MM.1S (cell line): ENCODE measurements around the gene TRNT1.

ENCODE experiments used
- DNase-seq: peaks from one replicate; pipeline ENCODE4 v3.0.0-alpha.2; 2015
- H2AFZ ChIP-seq: fragments of 300-600 bp; sonication (generic); 2 replicates; pipeline ENCODE4 v1.6.0; 2016; ENCODE audit warnings: antibody characterized with exemption, low read length
- H3F3A ChIP-seq: fragments of 300-600 bp; sonication (generic); 2 replicates; pipeline ENCODE4 v1.6.1; 2016; ENCODE audit warnings: mild to moderate bottlenecking, antibody characterized with exemption, low read length, moderate library complexity, mixed read lengths; ENCODE audit not compliant: insufficient read depth
- H3K27ac ChIP-seq: fragments of 300-600 bp; sonication (generic); 2 replicates; pipeline ENCODE4 v1.5.1; 2016; ENCODE audit warnings: mild to moderate bottlenecking, low read length
- H3K27me3 ChIP-seq: fragments of 300-600 bp; sonication (generic); replicated peaks from 2 replicates; pipeline ENCODE4 v1.6.0; 2016; ENCODE audit warnings: low read length; ENCODE audit not compliant: insufficient read depth
- H3K36me3 ChIP-seq: fragments of 300-600 bp; sonication (generic); replicated peaks from 2 replicates; pipeline ENCODE4 v1.6.1; 2016; ENCODE audit warnings: mild to moderate bottlenecking, low read length, mixed read lengths; ENCODE audit not compliant: insufficient read depth
- H3K4me1 ChIP-seq: fragments of 300-600 bp; sonication (generic); 2 replicates; pipeline ENCODE4 v1.6.1; 2016; ENCODE audit warnings: low read length, mixed read lengths
- H3K4me2 ChIP-seq: fragments of 300-600 bp; sonication (generic); 2 replicates; pipeline ENCODE4 v1.6.0; 2016; ENCODE audit warnings: low read depth, low read length
- H3K4me3 ChIP-seq: fragments of 300-600 bp; sonication (generic); 2 replicates; pipeline ENCODE4 v1.5.1; 2016; ENCODE audit warnings: low read length, mixed read lengths
- H3K79me2 ChIP-seq: fragments of 300-600 bp; sonication (generic); 2 replicates; pipeline ENCODE4 v1.6.1; 2016; ENCODE audit warnings: mixed run types, low read length, mixed read lengths
- H3K9ac ChIP-seq: fragments of 300-600 bp; sonication (generic); 2 replicates; pipeline ENCODE4 v1.6.1; 2016; ENCODE audit warnings: low read length, mixed read lengths
- H3K9me2 ChIP-seq: fragments of 300-600 bp; sonication (generic); replicated peaks from 2 replicates; pipeline ENCODE4 v1.6.1; 2016; ENCODE audit warnings: mild to moderate bottlenecking, low read length, mixed read lengths; ENCODE audit not compliant: insufficient read depth
- H3K9me3 ChIP-seq: fragments of 300-600 bp; sonication (generic); replicated peaks from 2 replicates; pipeline ENCODE4 v1.6.1; 2016; ENCODE audit warnings: mild to moderate bottlenecking, low read length, mixed read lengths; ENCODE audit not compliant: insufficient read depth
- H4K20me1 ChIP-seq: fragments of 300-600 bp; sonication (generic); 2 replicates; pipeline ENCODE4 v1.6.1; 2016; ENCODE audit warnings: mild to moderate bottlenecking, low read length, moderate library complexity, mixed read lengths; ENCODE audit not compliant: insufficient read depth
- EZH2 ChIP-seq: fragments of 300-600 bp; sonication (generic); optimal IDR thresholded peaks from 2 replicates; pipeline ENCODE3; 2017; ENCODE audit warnings: low read depth, mild to moderate bottlenecking, antibody characterized with exemption, low read length, mixed read lengths
- EZH2phosphoT487 ChIP-seq: fragments of 300-600 bp; sonication (generic); IDR thresholded peaks from 2 replicates; pipeline ENCODE4 v1.6.1; 2018; ENCODE audit warnings: antibody characterized with exemption, low read length
- TF ChIP-seq, protein P1 (sequence below): fragments of 300-600 bp; sonication (generic); IDR thresholded peaks from 2 replicates; pipeline ENCODE4 v1.5.1; 2016; ENCODE audit warnings: antibody characterized with exemption, low read length, mixed read lengths

TRNT1 gene

DNA sequence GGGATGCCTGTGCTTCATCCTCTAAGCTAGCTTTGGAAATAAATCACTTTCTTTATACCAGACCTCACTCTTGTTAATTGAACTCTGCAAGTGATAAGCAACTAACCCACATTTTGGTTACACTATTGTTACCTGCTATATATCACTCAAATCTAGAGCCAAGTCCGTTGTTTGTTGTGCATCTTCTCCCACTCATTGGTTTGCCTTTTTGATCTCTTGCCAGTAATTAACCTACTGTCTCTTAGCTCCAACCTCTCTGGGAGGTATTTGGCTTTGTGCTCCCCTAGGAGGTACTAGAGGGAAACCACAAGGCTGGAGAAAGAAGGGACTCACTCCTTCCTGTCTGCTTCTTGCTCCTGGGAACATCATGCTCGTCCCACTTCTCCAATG lies 65.5 kb downstream of the TRNT1 start:
- Histone ChIP-seq H3K9me2 (no peaks in the 10 kb centered on the region), H3K9ac (no peak overlapping the region), H4K20me1 (no peaks in the 10 kb centered on the region), H3K27me3 (no peaks in the 10 kb centered on the region), H2AFZ (no peak overlapping the region), H3K9me3 (no peaks in the 10 kb centered on the region), H3K36me3 (no peaks in the 10 kb centered on the region), H3K79me2 (no peaks in the 10 kb centered on the region), H3K27ac (no peak overlapping the region), H3K4me2 (no peak overlapping the region), H3K4me1 (no peaks in the 10 kb centered on the region), H3K4me3 (no peak overlapping the region), H3F3A (no peaks in the 10 kb centered on the region)
- no peak for TF ChIP-seq EZH2
- TF ChIP-seq, protein P1, sequence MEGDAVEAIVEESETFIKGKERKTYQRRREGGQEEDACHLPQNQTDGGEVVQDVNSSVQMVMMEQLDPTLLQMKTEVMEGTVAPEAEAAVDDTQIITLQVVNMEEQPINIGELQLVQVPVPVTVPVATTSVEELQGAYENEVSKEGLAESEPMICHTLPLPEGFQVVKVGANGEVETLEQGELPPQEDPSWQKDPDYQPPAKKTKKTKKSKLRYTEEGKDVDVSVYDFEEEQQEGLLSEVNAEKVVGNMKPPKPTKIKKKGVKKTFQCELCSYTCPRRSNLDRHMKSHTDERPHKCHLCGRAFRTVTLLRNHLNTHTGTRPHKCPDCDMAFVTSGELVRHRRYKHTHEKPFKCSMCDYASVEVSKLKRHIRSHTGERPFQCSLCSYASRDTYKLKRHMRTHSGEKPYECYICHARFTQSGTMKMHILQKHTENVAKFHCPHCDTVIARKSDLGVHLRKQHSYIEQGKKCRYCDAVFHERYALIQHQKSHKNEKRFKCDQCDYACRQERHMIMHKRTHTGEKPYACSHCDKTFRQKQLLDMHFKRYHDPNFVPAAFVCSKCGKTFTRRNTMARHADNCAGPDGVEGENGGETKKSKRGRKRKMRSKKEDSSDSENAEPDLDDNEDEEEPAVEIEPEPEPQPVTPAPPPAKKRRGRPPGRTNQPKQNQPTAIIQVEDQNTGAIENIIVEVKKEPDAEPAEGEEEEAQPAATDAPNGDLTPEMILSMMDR = no peak
- no peak for TF ChIP-seq EZH2phosphoT487
- no peak for DNase-seq

DNA sequence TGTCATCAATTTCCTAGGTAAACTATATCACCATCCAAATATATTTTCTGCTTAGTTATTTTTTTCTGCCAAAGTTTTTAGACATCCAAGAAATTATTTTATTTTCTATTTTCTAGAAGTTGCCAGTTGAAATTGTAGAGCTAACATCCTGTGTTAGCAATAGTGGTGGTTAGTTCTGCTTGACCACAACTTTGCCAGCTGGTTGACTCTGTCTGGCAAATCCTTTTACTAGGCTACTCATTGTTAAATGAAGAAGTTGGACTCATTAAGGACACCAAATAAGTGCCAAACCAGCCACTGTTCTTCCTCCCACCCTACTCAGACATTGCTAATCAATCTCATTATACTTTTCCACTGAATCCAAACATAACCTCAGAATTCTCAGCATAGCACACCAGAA lies 68.1 kb downstream of the TRNT1 start:
- H3K27ac ChIP-seq = no peak overlapping the region
- H3K36me3 ChIP-seq = no peaks in the 10 kb centered on the region
- H3K4me3 ChIP-seq = no peak overlapping the region
- TF ChIP-seq EZH2phosphoT487 (no peak), EZH2 (no peak)
- TF ChIP-seq, protein P1 = no peak
- H3K79me2 ChIP-seq = no peaks in the 10 kb centered on the region
- no peaks in the 10 kb centered on the region for H3F3A ChIP-seq
- no peaks in the 10 kb centered on the region for H3K9me3 ChIP-seq
- no peaks in the 10 kb centered on the region for H4K20me1 ChIP-seq
- H3K4me1 ChIP-seq = no peaks in the 10 kb centered on the region
- no peak for DNase-seq
- no peak overlapping the region for H3K9ac ChIP-seq
- H2AFZ ChIP-seq = no peak overlapping the region
- H3K27me3 ChIP-seq = no peaks in the 10 kb centered on the region
- H3K4me2 ChIP-seq = no peak overlapping the region
- H3K9me2 ChIP-seq = no peaks in the 10 kb centered on the region

- peaks cover 5% of the 10 kb centered on the region for H3F3A ChIP-seq
- H3K9me3 ChIP-seq = no peaks in the 10 kb centered on the region
- no peak overlapping the region for H2AFZ ChIP-seq
- H3K9ac ChIP-seq = no peak overlapping the region
- H3K27me3 ChIP-seq = no peaks in the 10 kb centered on the region
- H3K79me2 ChIP-seq = no peaks in the 10 kb centered on the region
- H4K20me1 ChIP-seq = no peaks in the 10 kb centered on the region
- TF ChIP-seq, protein P1 = peak; percentile 65
- no peak for TF ChIP-seq EZH2
- no peak for TF ChIP-seq EZH2phosphoT487
- peak; percentile 26 for DNase-seq
- peaks cover 6% of the 10 kb centered on the region for H3K4me1 ChIP-seq
- H3K4me3 ChIP-seq = no peak overlapping the region
- no peak overlapping the region for H3K27ac ChIP-seq
- H3K4me2 ChIP-seq = no peak overlapping the region
- no peaks in the 10 kb centered on the region for H3K9me2 ChIP-seq
- no peaks in the 10 kb centered on the region for H3K36me3 ChIP-seq
These were observed 69.6 kb downstream of the TRNT1 start for GRCh38 chr3:3196148-3196861.
